Measurements from ENCODE around the gene TXNL4A. TPM values are rescaled to one million over a fixed set of nuclear protein-coding genes. Genes with fewer than 3 reads are reported as not detected.
A peak's percentile ranks its signal among the peaks of the same experiment; 100 is the strongest.

TXNL4A gene
- total and polyA plus RNA-seq, 7 experiments from 2014 or later = 56.9 to 205 (median 72.6) TPM

DNA sequence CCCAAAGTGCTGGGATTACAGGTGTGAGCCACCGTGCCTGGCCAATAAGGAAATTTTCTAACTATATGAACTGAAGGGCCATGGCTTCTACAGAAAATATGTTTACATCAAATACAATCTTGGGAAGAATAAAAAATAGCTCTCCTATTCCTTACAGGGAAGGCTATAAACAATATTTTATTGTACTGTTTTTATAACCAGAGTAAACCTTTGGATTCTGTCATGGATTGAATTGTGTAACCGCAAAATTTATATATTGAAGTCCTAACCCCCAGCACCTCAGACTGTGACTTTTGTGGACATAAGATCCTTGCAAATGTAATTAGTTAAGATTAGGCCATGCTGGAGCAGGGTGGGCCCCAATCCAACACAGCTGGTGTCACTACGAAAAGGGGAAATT lies 15.6 kb downstream of the TXNL4A start:
- ChIA-PET POLR2A (interaction anchor here (1.3 kb wide), 1 partner anchor 15 kb away, joined by 3 read pairs; the partner anchor contains the start of gene TXNL4A), CTCF (interaction anchor here (0.8 kb wide), 1 partner anchor 15 kb away, joined by 3 read pairs; no protein-coding TSS in a partner anchor)
- Histone ChIP-seq H3K27me3 (ENCODE audit: control insufficient read depth in 2 of 2, insufficient read depth in 2 of 2, low read length in 2 of 2) (no peaks in the 10 kb centered on the region), H3K9me3 (ENCODE audit: control insufficient read depth in 2 of 3, low read length in 3 of 3) (no peaks in the 10 kb centered on the region), H3K4me3 (ENCODE audit: low read length) (no peak overlapping the region), H3K36me3 (ENCODE audit: control insufficient read depth in 2 of 3, insufficient read depth in 3 of 3, low read length in 3 of 3) (peaks cover 0 to 58% (median 13%) of the 10 kb centered on the region in 3 experiments), H3K27ac (ENCODE audit: low read depth, low read length) (no peak overlapping the region), H3K4me1 (ENCODE audit: control insufficient read depth in 2 of 2, insufficient read depth in 2 of 2, low read length in 2 of 2) (peaks cover 0 to 5% of the 10 kb centered on the region in 2 donors)
- peaks cover under 1 to 24% (median 7%) of the 10 kb centered on the region in 7 donors for H3K4me1 Mint-ChIP-seq
- H3K36me3 Mint-ChIP-seq = peaks cover 0 to 57% (median 22%) of the 10 kb centered on the region in 5 donors
- DNase-seq (no peak), ATAC-seq (no peak)
- no peaks in the 10 kb centered on the region for H3K9me3 Mint-ChIP-seq
- intact Hi-C loops (cut with micrococcal nuclease) = no loop called here
- H3K27ac Mint-ChIP-seq = peak overlapping the region in 1 of 9 donors; percentile 77
- H3K4me3 Mint-ChIP-seq = no peak overlapping the region
- H3K27me3 Mint-ChIP-seq = no peaks in the 10 kb centered on the region

DNA sequence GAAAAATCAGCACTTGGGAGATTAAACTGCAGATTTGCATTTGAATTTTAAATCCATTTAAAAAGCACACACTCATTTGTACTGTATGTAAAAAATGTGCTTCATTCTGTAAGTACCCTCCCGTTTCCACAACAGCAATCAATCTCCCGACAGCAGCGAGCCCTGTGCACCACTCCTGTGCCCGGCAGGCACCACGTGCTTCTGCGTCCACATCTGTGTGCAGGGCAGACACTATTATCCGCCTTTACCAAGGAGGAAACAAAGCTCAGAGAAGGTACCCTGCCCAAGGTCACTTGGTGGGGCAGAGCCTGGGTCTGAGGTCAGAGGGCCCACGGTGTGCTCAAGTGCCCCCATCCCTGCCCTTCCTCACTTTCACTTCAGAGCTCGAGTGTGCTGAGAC lies 16.4 kb downstream of the TXNL4A start:
- POLR2A ChIA-PET = interaction anchor here (1.3 kb wide), 1 partner anchor 16 kb away, joined by 3 read pairs; the partner anchor contains the start of gene TXNL4A
- Histone ChIP-seq H3K9me3 (ENCODE audit: control insufficient read depth in 2 of 3, low read length in 3 of 3) (no peaks in the 10 kb centered on the region), H3K4me1 (ENCODE audit: control insufficient read depth in 2 of 2, insufficient read depth in 2 of 2, low read length in 2 of 2) (peaks cover 0 to 5% of the 10 kb centered on the region in 2 donors), H3K27me3 (ENCODE audit: control insufficient read depth in 2 of 2, insufficient read depth in 2 of 2, low read length in 2 of 2) (no peaks in the 10 kb centered on the region), H3K4me3 (ENCODE audit: low read length) (no peak overlapping the region), H3K27ac (ENCODE audit: low read depth, low read length) (no peak overlapping the region), H3K36me3 (ENCODE audit: control insufficient read depth in 2 of 3, insufficient read depth in 3 of 3, low read length in 3 of 3) (peaks cover 0 to 59% (median 18%) of the 10 kb centered on the region in 3 experiments)
- peak overlapping the region in 4 of 9 donors; percentile 16 to 65 (median 52) for H3K27ac Mint-ChIP-seq
- peaks cover 0 to 57% (median 22%) of the 10 kb centered on the region in 5 donors for H3K36me3 Mint-ChIP-seq
- intact Hi-C loops (cut with micrococcal nuclease) = no loop called here
- H3K27me3 Mint-ChIP-seq = no peaks in the 10 kb centered on the region
- CTCF ChIA-PET = interaction anchor here (0.8 kb wide), 1 partner anchor 15 kb away, joined by 3 read pairs; no protein-coding TSS in a partner anchor
- peaks cover 4 to 23% (median 7%) of the 10 kb centered on the region in 7 donors for H3K4me1 Mint-ChIP-seq
- no peak for DNase-seq
- peak overlapping the region in 1 of 10 donors; percentile 32 for H3K4me3 Mint-ChIP-seq
- no peaks in the 10 kb centered on the region for H3K9me3 Mint-ChIP-seq
- no peak for ATAC-seq

DNA sequence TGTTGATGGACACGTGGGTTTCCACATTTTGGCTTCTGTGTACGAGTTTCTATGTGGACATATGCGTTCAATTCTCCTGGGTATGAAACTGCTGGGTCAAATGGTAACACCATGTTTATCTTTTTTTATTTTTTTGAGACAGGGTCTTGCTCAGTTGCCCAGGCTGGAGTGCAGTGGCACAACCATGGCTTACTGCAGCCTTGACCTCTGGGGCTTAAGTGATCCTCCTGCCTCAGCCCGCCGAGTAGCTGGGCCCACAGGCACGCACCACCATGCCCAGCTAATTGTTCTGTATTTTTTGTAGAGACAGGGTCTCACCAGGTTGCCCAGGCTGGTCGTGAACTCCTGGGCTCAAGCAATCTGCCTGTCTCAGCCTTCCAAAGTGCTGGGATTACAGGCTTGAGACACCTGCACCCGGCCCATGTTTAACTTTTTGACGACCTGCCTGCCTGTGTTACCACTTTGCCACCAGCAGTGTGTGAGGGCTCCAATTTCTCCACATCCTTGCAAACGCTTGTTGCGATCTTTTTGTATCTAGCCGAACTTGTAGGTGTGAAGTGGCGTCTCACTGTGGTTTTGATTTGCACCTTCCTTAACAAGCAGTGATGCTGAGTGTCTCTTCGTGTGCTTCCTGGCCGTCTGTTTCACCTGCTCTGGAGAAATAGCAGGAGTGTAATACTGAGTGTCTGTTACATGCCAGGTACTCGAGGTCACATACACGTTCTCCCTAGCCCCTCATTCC lies 17.0 kb downstream of the TXNL4A start:
- ChIA-PET POLR2A (interaction anchor here (1.3 kb wide), 1 partner anchor 17 kb away, joined by 3 read pairs; the partner anchor contains the start of gene TXNL4A), CTCF (no interaction called here)
- Mint-ChIP-seq H3K36me3 (peaks cover 0 to 57% (median 22%) of the 10 kb centered on the region in 5 donors), H3K9me3 (no peaks in the 10 kb centered on the region), H3K27ac (peak overlapping the region in 6 of 9 donors; percentile 20 to 76 (median 64)), H3K27me3 (no peaks in the 10 kb centered on the region), H3K4me1 (peaks cover 4 to 23% (median 8%) of the 10 kb centered on the region in 7 donors), H3K4me3 (no peak overlapping the region)
- H3K27me3 ChIP-seq (ENCODE audit: control insufficient read depth in 2 of 2, insufficient read depth in 2 of 2, low read length in 2 of 2) = no peaks in the 10 kb centered on the region
- no peaks in the 10 kb centered on the region for H3K9me3 ChIP-seq (ENCODE audit: control insufficient read depth in 2 of 3, low read length in 3 of 3)
- H3K36me3 ChIP-seq (ENCODE audit: control insufficient read depth in 2 of 3, insufficient read depth in 3 of 3, low read length in 3 of 3) = peaks cover 0 to 57% (median 18%) of the 10 kb centered on the region in 3 experiments
- intact Hi-C loops (cut with micrococcal nuclease) = no loop called here
- DNase-seq (no peak), ATAC-seq (peak; percentile 22)
- H3K27ac ChIP-seq (ENCODE audit: low read depth, low read length) = no peak overlapping the region
- peaks cover 0 to 5% of the 10 kb centered on the region in 2 donors for H3K4me1 ChIP-seq (ENCODE audit: control insufficient read depth in 2 of 2, insufficient read depth in 2 of 2, low read length in 2 of 2)
- no peak overlapping the region for H3K4me3 ChIP-seq (ENCODE audit: low read length)

DNA sequence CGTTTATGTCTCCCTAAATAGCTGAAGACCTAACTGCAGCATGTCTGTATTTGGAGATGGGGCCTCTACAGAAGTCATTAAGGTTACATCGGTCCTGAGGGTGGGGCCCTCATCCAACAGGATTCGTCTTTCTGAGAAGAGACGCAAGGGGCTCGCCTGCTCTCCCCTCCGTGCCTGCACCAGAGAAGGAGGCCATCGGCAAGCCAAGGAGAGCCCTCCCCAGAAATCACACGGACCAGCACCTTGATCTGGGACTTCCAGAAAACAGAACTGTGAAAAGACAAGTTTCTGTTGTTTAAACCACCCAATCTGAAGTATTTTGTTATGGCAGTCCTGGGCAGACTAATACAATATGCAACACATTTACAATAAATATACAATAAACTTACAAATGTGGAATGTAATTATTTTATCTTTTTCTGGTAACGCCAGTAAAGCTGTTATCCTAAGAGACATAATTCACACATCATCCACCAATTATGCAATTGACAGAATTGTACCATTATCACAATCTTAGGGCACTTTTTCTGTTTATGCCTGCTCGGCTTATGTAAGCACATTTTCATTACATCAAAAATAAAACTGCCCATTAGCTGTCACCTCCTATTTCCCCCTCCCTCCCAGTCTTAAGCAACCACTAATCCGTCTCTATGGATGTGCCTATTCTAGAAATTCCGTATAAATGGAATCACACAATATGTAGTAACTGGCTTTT lies 17.8 kb downstream of the TXNL4A start:
- POLR2A ChIA-PET = no interaction called here
- CTCF ChIA-PET = no interaction called here
- H3K36me3 Mint-ChIP-seq = peaks cover 0 to 51% (median 21%) of the 10 kb centered on the region in 5 donors

DNA sequence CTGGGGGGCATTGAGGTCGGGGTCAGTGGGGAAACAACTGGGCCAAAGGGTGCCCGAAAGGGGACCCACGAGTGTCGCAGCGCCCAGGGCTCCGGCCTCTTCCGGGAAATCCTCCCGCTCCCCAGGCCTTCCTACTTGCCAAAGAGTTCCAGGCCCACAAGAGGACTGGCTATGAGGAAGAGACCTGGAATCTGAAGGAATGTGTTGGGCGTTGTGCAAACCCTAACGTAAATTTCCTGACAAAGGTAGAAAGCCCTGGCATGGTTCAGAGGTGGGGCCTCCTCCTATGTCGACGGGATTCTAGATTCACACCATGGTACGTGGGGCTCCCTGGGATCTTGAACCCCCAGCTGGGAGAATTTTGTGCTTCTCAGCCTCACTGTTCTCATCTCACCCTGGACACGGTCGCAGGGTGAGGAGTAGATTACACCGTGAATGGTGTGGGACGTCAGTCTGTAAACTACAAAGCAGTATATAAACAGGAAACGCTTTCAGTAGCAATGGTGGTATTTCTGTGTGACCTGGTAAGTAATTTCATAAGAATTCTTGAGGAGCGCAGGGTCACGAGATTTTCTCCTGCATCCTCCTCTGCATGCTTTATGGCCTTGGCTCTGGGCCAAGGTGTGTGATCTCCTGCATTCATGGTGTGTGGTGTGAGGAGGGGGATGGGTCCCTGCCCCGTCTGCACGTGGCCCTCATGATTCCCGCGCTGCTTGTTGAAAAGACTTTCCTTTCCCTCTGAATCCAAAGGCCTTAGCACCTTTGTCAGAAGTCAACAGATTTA lies 23.1 kb downstream of the TXNL4A start:
- Mint-ChIP-seq H3K36me3 (peaks cover 0 to 10% (median 3%) of the 10 kb centered on the region in 5 donors), H3K4me1 (peaks cover 9 to 43% (median 20%) of the 10 kb centered on the region in 7 donors), H3K27me3 (no peaks in the 10 kb centered on the region), H3K9me3 (no peaks in the 10 kb centered on the region), H3K27ac (peak overlapping the region; percentile 88 to 96 (median 94)), H3K4me3 (peak overlapping the region; percentile 81 to 93 (median 90))
- H3K27ac ChIP-seq (ENCODE audit: low read depth, low read length) = peak overlapping the region; percentile 89
- H3K4me1 ChIP-seq (ENCODE audit: control insufficient read depth in 2 of 2, insufficient read depth in 2 of 2, low read length in 2 of 2) = peaks cover 12 to 14% of the 10 kb centered on the region in 2 donors
- no peaks in the 10 kb centered on the region for H3K9me3 ChIP-seq (ENCODE audit: control insufficient read depth in 2 of 3, low read length in 3 of 3)
- DNase-seq = peak in 5 of 9 donors; percentile 25 to 52 (median 35)
- ChIA-PET CTCF (no interaction called here), POLR2A (interaction anchor here (2.2 to 3.6 kb wide), 3 partner anchors 13 to 23 kb away, joined by 5 to 19 read pairs (median 8); partner anchors contain the start of genes SLC66A2 and TXNL4A)
- H3K36me3 ChIP-seq (ENCODE audit: control insufficient read depth in 2 of 3, insufficient read depth in 3 of 3, low read length in 3 of 3) = peaks cover 0 to 12% (median 5%) of the 10 kb centered on the region in 3 experiments
- ATAC-seq = peak; percentile 53
- intact Hi-C loops (cut with micrococcal nuclease) = loop anchor here (1.0 to 10.0 kb wide), 2 partner anchors 69 to 171 kb away; partner anchors contain the start of genes KCNG2 (in 1 of the 2) and RBFA (in 1 of the 2)
- no peaks in the 10 kb centered on the region for H3K27me3 ChIP-seq (ENCODE audit: control insufficient read depth in 2 of 2, insufficient read depth in 2 of 2, low read length in 2 of 2)
- H3K4me3 ChIP-seq (ENCODE audit: low read length) = peak overlapping the region; percentile 22

More for the DNA sequence above, 17.8 kb downstream of the TXNL4A start:
- H3K4me1 Mint-ChIP-seq = peaks cover 6 to 25% (median 9%) of the 10 kb centered on the region in 7 donors
- H3K9me3 Mint-ChIP-seq = no peaks in the 10 kb centered on the region
- H3K36me3 ChIP-seq (ENCODE audit: control insufficient read depth in 2 of 3, insufficient read depth in 3 of 3, low read length in 3 of 3) = peaks cover 0 to 49% (median 18%) of the 10 kb centered on the region in 3 experiments
- DNase-seq (no peak), ATAC-seq (no peak)
- H3K27ac ChIP-seq (ENCODE audit: low read depth, low read length) = no peak overlapping the region
- no peak overlapping the region for H3K4me3 Mint-ChIP-seq
- no peaks in the 10 kb centered on the region for H3K27me3 ChIP-seq (ENCODE audit: control insufficient read depth in 2 of 2, insufficient read depth in 2 of 2, low read length in 2 of 2)
- peaks cover 2 to 5% of the 10 kb centered on the region in 2 donors for H3K4me1 ChIP-seq (ENCODE audit: control insufficient read depth in 2 of 2, insufficient read depth in 2 of 2, low read length in 2 of 2)
- intact Hi-C loops (cut with micrococcal nuclease) = no loop called here
- peak overlapping the region in 3 of 9 donors; percentile 14 to 73 (median 66) for H3K27ac Mint-ChIP-seq
- H3K9me3 ChIP-seq (ENCODE audit: control insufficient read depth in 2 of 3, low read length in 3 of 3) = no peaks in the 10 kb centered on the region
- no peaks in the 10 kb centered on the region for H3K27me3 Mint-ChIP-seq
- H3K4me3 ChIP-seq (ENCODE audit: low read length) = no peak overlapping the region

All from naive thymus-derived CD4-positive, alpha-beta T cell (primary cell).